Measurements from ENCODE around the gene CELF2.

CELF2 gene

GRCh38 chr10:11255796-11256444 is 238.2 kb downstream of the CELF2 start:
- peak; percentile 34 for DNase-seq

- DNase-seq = no peak
Observed at GRCh38 chr10:11256896-11257295, 239.2 kb downstream of the CELF2 start.

GRCh38 chr10:11257440-11258090 is 239.9 kb downstream of the CELF2 start:
- DNase-seq = no peak

GRCh38 chr10:11260170-11260569 is 242.5 kb downstream of the CELF2 start:
- no peak for DNase-seq

- no peak for DNase-seq
Observed at GRCh38 chr10:11261143-11261542, 243.5 kb downstream of the CELF2 start.

- DNase-seq = no peak
Observed at GRCh38 chr10:11261687-11262493, 244.2 kb downstream of the CELF2 start.

- DNase-seq = no peak
Observed at GRCh38 chr10:11262494-11263345, 245.0 kb downstream of the CELF2 start.

- DNase-seq = no peak
Observed at GRCh38 chr10:11263767-11264166, 246.1 kb downstream of the CELF2 start.

- DNase-seq = no peak
Observed at GRCh38 chr10:11264296-11265048, 246.8 kb downstream of the CELF2 start.

GRCh38 chr10:11265484-11265883 is 247.8 kb downstream of the CELF2 start:
- DNase-seq = no peak

- no peak for DNase-seq
Observed at GRCh38 chr10:11266426-11266825, 248.8 kb downstream of the CELF2 start.

GRCh38 chr10:11270135-11270857 is 252.6 kb downstream of the CELF2 start:
- peak; percentile 45 for DNase-seq

- DNase-seq = no peak
Observed at GRCh38 chr10:11270858-11271179, 253.1 kb downstream of the CELF2 start.

- DNase-seq = no peak
Observed at GRCh38 chr10:11272915-11273389, 255.3 kb downstream of the CELF2 start.

- DNase-seq = no peak
Observed at GRCh38 chr10:11274452-11274851, 256.8 kb downstream of the CELF2 start.

- no peak for DNase-seq
Observed at GRCh38 chr10:11275651-11276050, 258.0 kb downstream of the CELF2 start.

- no peak for DNase-seq
Observed at GRCh38 chr10:11276449-11276990, 258.8 kb downstream of the CELF2 start.

- no peak for DNase-seq
Observed at GRCh38 chr10:11279314-11279713, 261.6 kb downstream of the CELF2 start.

GRCh38 chr10:11280187-11280932 is 262.7 kb downstream of the CELF2 start:
- DNase-seq = no peak

GRCh38 chr10:11282156-11282555 is 264.5 kb downstream of the CELF2 start:
- no peak for DNase-seq

Measured in NCI-H1105 (cell line).